Activated CD4-positive, alpha-beta T cell treated with anti-CD3 and anti-CD28 coated beads for 36 hours (primary cell): ENCODE measurements around the gene ZNF764. TPM values are rescaled to one million over a fixed set of nuclear protein-coding genes. Genes with fewer than 3 reads are reported as not detected.
"Not testable (repeated sequence)": the region's sequence is repeated elsewhere in the genome, so short reads cannot be mapped to it uniquely, and the experiment has no call there.

Experiments used
- ATAC-seq: fragments of 200-7000 bp; cut with Tn5 transposase; one replicate; pipeline ENCODE4 v1.10.0; 2021; ENCODE audit warnings: mild to moderate bottlenecking, moderate library complexity
- CTCF ChIA-PET: fragments of 350-600 bp; sonication (Branson Sonifier 250); formaldehyde crosslinking; loops from one replicate; lab custom pipeline; 2021; ENCODE audit warnings: antibody characterized with exemption; lab: Charles Lee
- POLR2A ChIA-PET: fragments of 350-600 bp; sonication (Branson Sonifier 250); formaldehyde crosslinking; loops from one replicate; lab custom pipeline; 2021; ENCODE audit warnings: antibody characterized with exemption, inconsistent platforms; lab: Charles Lee
- DNase-seq: peaks from one replicate; pipeline ENCODE4 v3.0.0-alpha.2; 2020
- H3K27ac Mint-ChIP-seq: one replicate; pipeline ENCODE4 v1.8.0; 2021; ENCODE audit warnings: mixed read lengths
- H3K27me3 Mint-ChIP-seq: one replicate; pipeline ENCODE4 v1.8.0; 2021; ENCODE audit warnings: mixed read lengths
- H3K36me3 Mint-ChIP-seq: one replicate; pipeline ENCODE4 v1.8.0; 2021; ENCODE audit warnings: low read depth, mixed read lengths
- H3K4me1 Mint-ChIP-seq: one replicate; pipeline ENCODE4 v1.8.0; 2021; ENCODE audit warnings: mixed read lengths
- H3K4me3 Mint-ChIP-seq: one replicate; pipeline ENCODE4 v1.8.0; 2021; ENCODE audit warnings: mild to moderate bottlenecking, moderate library complexity, mixed read lengths
- H3K9me3 Mint-ChIP-seq: one replicate; pipeline ENCODE4 v1.8.0; 2021; ENCODE audit warnings: low read depth, mixed read lengths
- intact Hi-C, 2 experiments: fragments of 100-400 bp; cut with DNase I in 1 of 2; cut with micrococcal nuclease in 1 of 2; formaldehyde crosslinking; loops; one replicate each; pipeline versions ENCODE4 v1.14.2 to v1.15.1; 2022 to 2024; cut with DNase I, micrococcal nuclease
- total RNA-seq, 2 experiments: library from RNA; stranded (reverse); gene quantifications; one replicate each; pipeline ENCODE4 v1.2.3, GENCODE V29; 2021

Gene ZNF764
- total RNA-seq, 2 experiments from 2014 or later, result 8.0 to 11.2 TPM

DNA sequence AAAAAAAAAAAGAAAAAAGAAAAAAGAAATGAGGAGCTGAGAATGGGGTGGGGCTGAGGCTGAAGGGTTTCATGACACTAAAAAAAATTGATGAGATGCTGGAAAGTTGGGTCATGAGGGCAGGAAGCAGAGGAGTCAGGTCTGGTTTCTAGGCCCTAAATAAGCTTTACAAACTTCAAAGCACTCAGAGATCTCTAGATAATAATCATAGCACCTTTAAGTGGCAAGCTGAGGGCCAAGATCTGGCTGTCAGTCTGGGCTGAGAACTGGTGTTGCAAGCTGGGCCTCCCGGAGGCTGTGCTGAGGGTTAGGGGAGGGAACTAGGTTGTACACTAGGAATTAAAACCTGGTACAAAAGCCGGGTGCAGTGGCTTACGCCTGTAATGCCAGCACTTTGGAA is 6.4 kb downstream of the ZNF764 start:
- Mint-ChIP-seq H3K27ac (peak overlapping the region; percentile 91), H3K36me3 (peaks cover 33% of the 10 kb centered on the region), H3K4me1 (peaks cover 58% of the 10 kb centered on the region), H3K27me3 (no peaks in the 10 kb centered on the region), H3K9me3 (no peaks in the 10 kb centered on the region), H3K4me3 (peak overlapping the region; percentile 59)
- intact Hi-C loops, result loop anchor here (2.0 to 10.0 kb wide), 2 partner anchors 17 to 457 kb away; partner anchors contain the start of genes TBX6 (in 1 of the 2), YPEL3 (in 1 of the 2) and ZNF747 (in 1 of the 2)
- peak; percentile 75 for DNase-seq
- CTCF ChIA-PET, result interaction anchor here (0.6 to 1.6 kb wide), 8 partner anchors 16 to 122 kb away, joined by 3 to 10 read pairs (median 4); partner anchors contain the start of genes DCTPP1 and ZNF747
- peak; percentile 86 for ATAC-seq
- POLR2A ChIA-PET, result interaction anchor here (0.7 to 1.0 kb wide), 3 partner anchors 16 to 118 kb away, joined by 3 to 7 read pairs (median 5); no protein-coding TSS in a partner anchor

DNA sequence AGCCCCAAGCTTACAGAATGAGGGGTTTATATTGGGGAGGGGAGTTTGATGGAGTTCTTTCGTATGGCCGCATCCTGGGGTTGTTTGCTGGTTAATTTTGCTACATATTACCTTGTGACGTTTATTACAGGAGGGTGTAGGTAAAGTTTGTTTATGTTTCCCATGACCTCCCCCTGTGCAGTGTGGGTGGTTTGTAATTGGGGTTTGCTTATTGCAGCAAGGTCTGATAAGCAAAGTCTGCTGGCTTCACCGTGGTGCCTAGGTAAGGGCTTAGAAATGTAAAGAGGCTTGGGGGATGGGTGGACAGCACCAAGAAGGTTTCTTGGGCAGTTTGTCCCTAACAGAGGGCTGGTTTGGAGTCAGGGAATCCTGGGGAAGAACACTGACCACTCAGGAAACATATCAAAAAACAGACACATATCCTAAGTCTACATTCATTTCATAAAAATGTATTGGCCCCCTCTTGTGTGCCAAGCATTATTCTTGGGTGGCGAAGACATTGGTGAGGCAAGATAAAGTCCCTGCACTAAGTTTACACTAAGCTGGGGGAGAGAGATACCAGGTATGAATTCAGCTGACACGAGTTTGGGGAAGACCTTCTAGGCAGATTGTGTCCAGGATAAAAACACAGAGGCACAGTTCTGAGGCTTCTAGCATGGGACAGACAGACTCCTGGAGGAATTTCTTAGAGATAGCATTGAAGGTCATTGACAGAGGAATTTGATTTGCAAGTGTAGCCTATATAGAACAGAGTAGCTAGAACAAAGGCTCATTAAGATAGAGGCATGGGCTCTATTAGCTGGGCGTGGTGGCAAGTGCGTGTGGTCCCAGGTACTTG is 9.5 kb downstream of the ZNF764 start:
- H3K27me3 Mint-ChIP-seq, result no peaks in the 10 kb centered on the region

GRCh38 chr16:30546115-30546514 is 12.1 kb downstream of the ZNF764 start:
- no peak for DNase-seq
- POLR2A ChIA-PET, result no interaction called here
- intact Hi-C loops, result no loop called here
- Mint-ChIP-seq H3K27me3 (no peaks in the 10 kb centered on the region), H3K36me3 (no peaks in the 10 kb centered on the region), H3K9me3 (no peaks in the 10 kb centered on the region), H3K4me1 (peaks cover 19% of the 10 kb centered on the region), H3K4me3 (no peak overlapping the region), H3K27ac (no peak overlapping the region)
- CTCF ChIA-PET, result interaction anchor here (1.2 kb wide), 1 partner anchor 137 kb away, joined by 3 read pairs; no protein-coding TSS in a partner anchor
- ATAC-seq, result no peak

More for the DNA sequence above, 9.5 kb downstream of the ZNF764 start:
- Mint-ChIP-seq H3K36me3 (peaks cover 13% of the 10 kb centered on the region), H3K27ac (no peak overlapping the region), H3K9me3 (no peaks in the 10 kb centered on the region), H3K4me3 (no peak overlapping the region), H3K4me1 (peaks cover 42% of the 10 kb centered on the region)
- ChIA-PET POLR2A (no interaction called here), CTCF (interaction anchor here (0.8 kb wide), 1 partner anchor 13 kb away, joined by 3 read pairs; no protein-coding TSS in a partner anchor)
- intact Hi-C loops, result no loop called here
- DNase-seq (no peak), ATAC-seq (no peak)

DNA sequence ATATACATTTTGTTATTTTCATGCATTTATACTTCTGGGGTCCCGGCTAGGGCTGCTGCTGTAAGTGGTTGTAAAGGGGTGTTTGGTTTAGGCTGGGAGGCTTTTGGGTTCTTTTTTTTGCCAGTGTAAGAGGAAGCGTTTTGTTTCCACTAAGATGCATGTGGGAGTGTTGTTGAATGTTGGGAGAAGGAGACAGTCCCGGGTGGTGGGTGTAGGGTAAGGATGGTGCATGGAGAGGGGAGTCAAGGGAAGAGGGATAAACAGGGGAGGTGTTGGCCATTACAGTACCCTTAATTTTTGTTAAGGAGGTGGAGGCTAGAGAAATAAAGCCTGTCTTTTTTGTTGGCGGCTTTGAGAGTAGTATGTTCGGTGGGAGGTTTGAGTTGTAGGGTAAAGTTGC is 15.1 kb downstream of the ZNF764 start:
- intact Hi-C loops, result no loop called here
- CTCF ChIA-PET, result interaction anchor here (0.7 to 1.4 kb wide), 3 partner anchors 16 to 88 kb away, joined by 3 to 4 read pairs (median 3); no protein-coding TSS in a partner anchor
- ATAC-seq (no peak), DNase-seq (no peak)
- Mint-ChIP-seq H3K27me3 (no peaks in the 10 kb centered on the region), H3K4me1 (no peaks in the 10 kb centered on the region), H3K9me3 (no peaks in the 10 kb centered on the region), H3K27ac (no peak overlapping the region), H3K36me3 (peaks cover 9% of the 10 kb centered on the region), H3K4me3 (no peak overlapping the region)
- POLR2A ChIA-PET, result no interaction called here

DNA sequence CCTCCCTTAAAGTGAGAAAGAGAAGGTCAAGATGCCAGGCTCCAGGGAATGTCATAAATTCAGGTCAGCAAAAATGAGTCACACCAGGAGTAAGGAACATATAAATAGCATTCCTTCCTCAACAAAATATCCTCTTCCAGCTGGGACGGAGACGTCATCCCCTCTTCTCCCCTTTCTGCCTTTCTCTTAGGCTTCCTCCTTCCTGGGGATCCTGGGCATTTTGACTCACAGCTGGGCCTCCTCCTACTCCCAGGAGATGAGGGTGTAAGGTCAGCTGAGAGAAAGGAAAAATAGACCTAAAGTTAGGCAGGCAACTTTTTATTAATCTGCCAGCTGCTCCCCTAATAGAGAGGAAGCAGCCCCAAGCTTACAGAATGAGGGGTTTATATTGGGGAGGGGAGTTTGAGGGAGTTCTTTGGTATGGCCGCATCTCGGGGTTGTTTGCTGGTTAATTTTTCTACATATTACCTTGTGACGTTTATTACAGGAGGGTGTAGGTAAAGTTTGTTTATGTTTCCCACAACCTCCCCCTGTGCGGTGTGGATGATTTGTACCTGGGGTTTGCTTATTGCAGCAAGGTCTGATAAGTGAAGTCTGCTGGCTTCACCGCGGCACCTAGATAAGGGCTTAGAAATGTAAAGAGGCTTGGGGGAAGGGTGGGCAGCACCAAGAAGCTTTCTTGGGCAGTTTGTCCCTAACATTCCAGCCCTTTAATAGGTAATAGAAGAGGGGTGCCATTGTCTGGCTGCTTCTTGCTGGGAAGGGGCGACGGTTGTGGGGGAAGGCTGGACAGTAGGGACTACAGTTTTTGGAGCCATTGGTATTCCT is 16.5 kb downstream of the ZNF764 start:
- ATAC-seq (no peak), DNase-seq (no peak)
- ChIA-PET CTCF (no interaction called here), POLR2A (interaction anchor here (1.1 kb wide), 1 partner anchor 12 kb away, joined by 3 read pairs; no protein-coding TSS in a partner anchor)
- intact Hi-C loops, result no loop called here
- no peak overlapping the region for H3K4me3 Mint-ChIP-seq
- no peaks in the 10 kb centered on the region for H3K9me3 Mint-ChIP-seq
- H3K36me3 Mint-ChIP-seq, result peaks cover 21% of the 10 kb centered on the region
- no peaks in the 10 kb centered on the region for H3K27me3 Mint-ChIP-seq
- H3K27ac Mint-ChIP-seq, result no peak overlapping the region
- H3K4me1 Mint-ChIP-seq, result peaks cover 11% of the 10 kb centered on the region

DNA sequence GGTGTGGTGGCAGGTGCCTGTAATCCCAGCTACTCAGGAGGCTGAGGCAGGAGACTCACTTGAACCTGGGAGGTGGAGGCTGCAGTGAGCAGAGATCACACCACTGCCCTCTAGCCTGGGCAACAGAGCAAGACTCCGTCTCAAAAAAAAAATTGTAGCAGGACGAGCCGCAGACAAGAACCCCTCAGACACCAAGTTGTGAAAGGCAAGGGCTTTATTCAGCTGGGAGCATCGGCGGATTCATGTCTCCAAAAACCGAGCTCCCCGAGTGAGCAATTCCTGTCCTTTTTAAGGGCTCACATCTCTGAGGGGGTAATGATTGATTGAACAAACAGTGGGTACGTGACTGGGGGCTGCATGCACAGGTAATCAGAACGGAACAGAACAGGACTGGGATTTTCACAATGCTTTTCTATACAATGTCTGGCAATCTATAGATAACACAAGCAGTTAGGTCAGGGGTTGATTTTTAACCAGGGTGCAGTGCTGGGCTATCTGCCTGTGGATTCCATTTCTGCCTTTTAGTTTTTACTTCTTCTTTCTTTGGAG is 17.2 kb downstream of the ZNF764 start:
- CTCF ChIA-PET, intact Hi-C loops: not testable (repeated sequence)
- POLR2A ChIA-PET, result interaction anchor here (1.1 kb wide), 1 partner anchor 13 kb away, joined by 3 read pairs; no protein-coding TSS in a partner anchor

GRCh38 chr16:30539986-30540526 is 18.1 kb downstream of the ZNF764 start:
- Mint-ChIP-seq H3K4me1 (peaks cover 21% of the 10 kb centered on the region), H3K36me3 (peaks cover 36% of the 10 kb centered on the region)
- H3K27me3 Mint-ChIP-seq, ATAC-seq, H3K9me3 Mint-ChIP-seq, DNase-seq, POLR2A ChIA-PET, H3K27ac Mint-ChIP-seq, H3K4me3 Mint-ChIP-seq: not testable (repeated sequence)
- intact Hi-C loops, result loop anchor here in 1 of 2 experiments (5.0 kb wide), 2 partner anchors 68 to 117 kb away; partner anchors contain the start of genes FBRS and ITGAL
- CTCF ChIA-PET, result interaction anchor here (0.5 kb wide), 1 partner anchor 66 kb away, joined by 3 read pairs; no protein-coding TSS in a partner anchor

More for the DNA sequence above, 17.2 kb downstream of the ZNF764 start:
- H3K27me3 Mint-ChIP-seq, DNase-seq, H3K9me3 Mint-ChIP-seq, H3K4me3 Mint-ChIP-seq, H3K27ac Mint-ChIP-seq, ATAC-seq: not testable (repeated sequence)
- peaks cover 17% of the 10 kb centered on the region for H3K4me1 Mint-ChIP-seq
- peaks cover 28% of the 10 kb centered on the region for H3K36me3 Mint-ChIP-seq

GRCh38 chr16:30539000-30539964 is 18.9 kb downstream of the ZNF764 start:
- ChIA-PET CTCF (interaction anchor here (0.5 kb wide), 1 partner anchor 66 kb away, joined by 3 read pairs; no protein-coding TSS in a partner anchor), POLR2A (no interaction called here)
- intact Hi-C loops, result loop anchor here in 1 of 2 experiments (5.0 kb wide), 2 partner anchors 67 to 118 kb away; partner anchors contain the start of genes FBRS and ITGAL
- DNase-seq, result no peak
- peaks cover 36% of the 10 kb centered on the region for H3K36me3 Mint-ChIP-seq
- peaks cover 21% of the 10 kb centered on the region for H3K4me1 Mint-ChIP-seq
- H3K4me3 Mint-ChIP-seq, result no peak overlapping the region
- ATAC-seq, result no peak
- H3K27ac Mint-ChIP-seq, result no peak overlapping the region
- H3K27me3 Mint-ChIP-seq, result no peaks in the 10 kb centered on the region
- no peaks in the 10 kb centered on the region for H3K9me3 Mint-ChIP-seq

DNA sequence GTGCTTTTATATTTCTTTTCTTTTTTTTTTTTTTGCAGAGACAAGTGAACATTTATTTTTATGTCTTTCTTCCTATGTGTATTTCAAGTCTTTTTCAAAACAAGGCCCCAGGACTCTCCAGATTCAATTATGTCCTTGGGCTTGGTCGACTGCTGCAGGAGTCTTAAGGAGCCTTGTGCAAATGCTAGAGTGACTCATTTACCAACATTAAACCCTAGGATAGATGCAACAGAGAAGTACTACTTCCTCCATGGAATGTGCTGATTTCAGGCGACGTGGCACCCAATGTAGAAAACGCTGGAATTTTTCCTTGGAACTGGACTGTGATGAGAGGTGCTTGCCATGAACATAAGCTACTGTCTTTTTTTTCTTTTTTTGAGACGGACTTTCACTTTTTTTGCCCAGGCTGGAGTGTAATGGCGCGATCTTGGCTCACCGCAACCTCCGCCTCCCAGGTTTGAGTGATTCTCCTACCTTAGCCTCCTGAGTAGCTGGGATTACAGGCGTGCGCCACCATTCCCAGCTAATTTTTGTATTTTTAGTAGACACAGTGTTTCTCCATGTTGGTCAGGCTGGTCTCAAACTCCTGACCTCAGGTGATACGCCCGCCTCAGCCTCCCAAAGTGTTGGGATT is 21.7 kb downstream of the ZNF764 start:
- not testable (repeated sequence) for H3K9me3 Mint-ChIP-seq, DNase-seq, ATAC-seq, H3K27me3 Mint-ChIP-seq
- POLR2A ChIA-PET, result interaction anchor here (0.8 to 3.2 kb wide), 10 partner anchors 9 to 106 kb away, joined by 3 to 30 read pairs (median 6); partner anchors contain the start of genes DCTPP1, ITGAL, ZNF688 and ZNF689
- intact Hi-C loops, result loop anchor here in 1 of 2 experiments (5.0 kb wide), 2 partner anchors 64 to 121 kb away; partner anchors contain the start of genes FBRS and ITGAL
- Mint-ChIP-seq H3K36me3 (peaks cover 44% of the 10 kb centered on the region), H3K4me3 (peak overlapping the region; percentile 91), H3K4me1 (peaks cover 27% of the 10 kb centered on the region), H3K27ac (peak overlapping the region; percentile 100)
- CTCF ChIA-PET, result interaction anchor here (0.6 to 3.2 kb wide), 20 partner anchors 8 to 431 kb away, joined by 3 to 30 read pairs (median 6); partner anchors contain the start of genes DCTPP1, SEPHS2 and ZNF764
